Lower leg skin (tissue), 4 donors: ENCODE measurements around the gene GRB10. TPM values are rescaled to one million over a fixed set of nuclear protein-coding genes. Genes with fewer than 3 reads are reported as not detected.

Source experiments
- DNase-seq, 2 donors: peaks; one replicate each; pipeline ENCODE4 v3.0.0-alpha.2; 2019; ENCODE audit warnings: low spot score in 2 of 2
- H3K4me3 ChIP-seq: fragments of 200-600 bp; sonication (generic); 2 replicates; pipeline ENCODE4 v1.5.1; 2017; ENCODE audit warnings: mild to moderate bottlenecking, low read depth; ENCODE audit not compliant: poor library complexity, severe bottlenecking
- POLR2A ChIP-seq, 2 donors: fragments of 450-650 bp; IDR thresholded peaks; one replicate each; pipeline ENCODE4 v1.6.1; 2016 to 2017; ENCODE audit warnings: antibody characterized with exemption in 2 of 2, mild to moderate bottlenecking in 1 of 2, moderate library complexity in 1 of 2
- WGBS, 2 donors: methylation state at CpG; one replicate each; pipeline ENCODE4 v1.1.5; 2018; 5-methylcytosine and 5-hydroxymethylcytosine counted together
- intact Hi-C: fragments of 100-400 bp; cut with DNase I; formaldehyde crosslinking; loops from one replicate; pipeline ENCODE4 v1.15.0; 2023; ENCODE audit warnings: low total_unique reads
- total RNA-seq, 4 donors: library from RNA; depleted of rRNA; stranded (reverse); fragments of >200 nt; gene quantifications; one replicate each; pipeline ENCODE4 v1.1.0, GENCODE V29; 2016
- TF ChIP-seq, protein P1 (sequence below), 3 donors: fragments of 450-650 bp; IDR thresholded peaks; one replicate each; pipeline ENCODE4 v1.5.1; 2016; ENCODE audit warnings: antibody characterized with exemption in 3 of 3, mild to moderate bottlenecking in 3 of 3, moderate library complexity in 2 of 3

Gene GRB10
- total RNA-seq, 4 donors from 2014 or later, result 6.6 to 25.7 (median 15.2) TPM

DNA sequence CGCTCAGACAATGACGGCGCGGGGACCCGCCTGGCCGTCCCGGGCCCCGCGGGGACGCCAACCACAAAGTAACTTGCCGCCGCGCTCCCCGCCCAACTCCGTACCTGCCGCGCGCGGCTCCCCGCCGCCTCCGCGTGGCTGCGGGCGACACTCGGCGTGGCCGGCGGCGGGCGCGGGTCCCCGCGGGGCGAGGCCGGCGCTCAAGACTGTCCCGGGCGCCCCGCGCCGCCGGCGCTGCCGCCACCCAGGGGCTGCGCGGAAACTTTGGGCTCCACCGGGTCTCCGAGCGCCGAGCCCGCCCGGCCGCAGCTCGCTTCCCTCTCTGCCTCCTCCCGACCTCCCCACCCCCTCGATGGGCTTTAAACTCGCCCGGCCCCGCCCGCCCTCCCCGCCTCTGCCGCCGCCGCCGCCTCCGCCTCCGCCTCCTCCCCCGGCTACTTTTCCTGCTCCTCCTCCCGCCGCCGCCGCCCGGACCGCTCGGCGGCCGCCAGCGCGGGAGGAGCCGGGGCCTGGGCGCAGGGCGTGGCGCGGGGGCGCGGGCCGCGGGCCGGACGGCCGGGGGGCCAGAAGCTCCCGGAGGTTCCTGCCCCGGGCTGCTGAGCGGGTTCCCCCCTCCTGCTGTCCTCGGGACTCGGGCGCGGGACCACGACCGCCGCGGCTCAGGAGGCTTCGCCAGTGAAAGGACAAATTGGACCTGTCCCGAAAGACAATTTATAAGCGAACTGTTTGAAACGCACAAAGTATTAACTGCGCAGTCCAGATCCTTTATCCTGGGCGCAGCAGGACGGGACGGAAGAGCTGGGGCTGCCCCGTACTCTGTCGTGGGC lies 10.6 kb upstream of the GRB10 start:
- DNase-seq, result peak in 1 of 2 donors; percentile 90
- no peak overlapping the region for H3K4me3 ChIP-seq
- TF ChIP-seq, protein P1, sequence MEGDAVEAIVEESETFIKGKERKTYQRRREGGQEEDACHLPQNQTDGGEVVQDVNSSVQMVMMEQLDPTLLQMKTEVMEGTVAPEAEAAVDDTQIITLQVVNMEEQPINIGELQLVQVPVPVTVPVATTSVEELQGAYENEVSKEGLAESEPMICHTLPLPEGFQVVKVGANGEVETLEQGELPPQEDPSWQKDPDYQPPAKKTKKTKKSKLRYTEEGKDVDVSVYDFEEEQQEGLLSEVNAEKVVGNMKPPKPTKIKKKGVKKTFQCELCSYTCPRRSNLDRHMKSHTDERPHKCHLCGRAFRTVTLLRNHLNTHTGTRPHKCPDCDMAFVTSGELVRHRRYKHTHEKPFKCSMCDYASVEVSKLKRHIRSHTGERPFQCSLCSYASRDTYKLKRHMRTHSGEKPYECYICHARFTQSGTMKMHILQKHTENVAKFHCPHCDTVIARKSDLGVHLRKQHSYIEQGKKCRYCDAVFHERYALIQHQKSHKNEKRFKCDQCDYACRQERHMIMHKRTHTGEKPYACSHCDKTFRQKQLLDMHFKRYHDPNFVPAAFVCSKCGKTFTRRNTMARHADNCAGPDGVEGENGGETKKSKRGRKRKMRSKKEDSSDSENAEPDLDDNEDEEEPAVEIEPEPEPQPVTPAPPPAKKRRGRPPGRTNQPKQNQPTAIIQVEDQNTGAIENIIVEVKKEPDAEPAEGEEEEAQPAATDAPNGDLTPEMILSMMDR (IDR thresholded peaks at IDR 0.05), result no peak
- 0 to 1% methylated on average over 34 to 65 of the region's 113 CpGs for WGBS, 2 donors
- intact Hi-C loops, result no loop called here

- WGBS, 2 donors, result 1 to 7% methylated on average over 16 to 45 of the region's 91 CpGs
- H3K4me3 ChIP-seq, result peak overlapping the region; percentile 55
- TF ChIP-seq POLR2A (IDR thresholded peaks at IDR 0.05), result no peak
- TF ChIP-seq, protein P1 (IDR thresholded peaks at IDR 0.05), result no peak
- no peak for DNase-seq
- intact Hi-C loops, result no loop called here
Measured at GRCh38 chr7:50792342-50793119, 9.8 kb upstream of the GRB10 start.

GRCh38 chr7:50791938-50792341 lies 9.2 kb upstream of the GRB10 start:
- no peak for TF ChIP-seq POLR2A (IDR thresholded peaks at IDR 0.05)
- TF ChIP-seq, protein P1 (IDR thresholded peaks at IDR 0.05), result no peak
- H3K4me3 ChIP-seq, result peak overlapping the region; percentile 55
- intact Hi-C loops, result no loop called here
- no peak for DNase-seq
- 17 to 27% methylated on average over 10 of the region's 10 CpGs for WGBS, 2 donors

DNA sequence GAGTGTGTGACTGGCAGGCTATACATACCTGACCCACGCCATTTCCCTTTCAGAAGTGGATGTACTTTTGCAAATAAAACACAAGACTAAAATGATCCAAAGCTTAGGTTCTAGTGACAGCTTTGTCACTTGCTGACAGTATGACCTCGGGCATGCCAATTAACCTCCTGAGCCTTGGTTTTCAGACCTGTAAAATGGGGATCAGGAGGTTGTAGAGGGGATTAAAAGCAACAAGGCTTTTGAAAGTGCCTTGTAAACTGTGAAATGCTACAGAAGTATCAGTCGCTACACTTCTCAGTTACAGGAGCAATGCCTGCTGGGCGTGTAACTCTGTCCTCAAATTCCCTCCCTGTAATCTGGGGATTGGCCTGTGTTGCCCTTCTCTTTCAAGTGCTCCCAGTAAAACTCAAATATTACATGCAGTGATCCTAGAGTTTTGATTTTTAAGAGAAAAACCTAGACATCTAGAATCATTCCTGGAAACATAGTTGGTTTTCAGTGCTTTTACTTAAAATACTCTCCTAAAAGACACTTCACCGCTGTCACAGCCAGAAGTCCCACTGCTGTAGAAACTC lies 8.8 kb upstream of the GRB10 start:
- 67 to 73% methylated on average over 5 of the region's 5 CpGs for WGBS, 2 donors
- no peak for DNase-seq
- no peak overlapping the region for H3K4me3 ChIP-seq
- intact Hi-C loops, result no loop called here
- no peak for TF ChIP-seq POLR2A (IDR thresholded peaks at IDR 0.05)

- TF ChIP-seq, protein P1 (IDR thresholded peaks at IDR 0.05), result no peak
- DNase-seq, result no peak
- 74 to 82% methylated on average over 9 of the region's 9 CpGs for WGBS, 2 donors
- intact Hi-C loops, result no loop called here
- no peak overlapping the region for H3K4me3 ChIP-seq
Measured at GRCh38 chr7:50790381-50790780, 7.7 kb upstream of the GRB10 start.

GRCh38 chr7:50788382-50788781 lies 5.7 kb upstream of the GRB10 start:
- 90 to 96% methylated on average over 5 of the region's 5 CpGs for WGBS, 2 donors
- no peak for DNase-seq
- TF ChIP-seq, protein P1 (IDR thresholded peaks at IDR 0.05), result no peak
- TF ChIP-seq POLR2A (IDR thresholded peaks at IDR 0.05), result no peak
- intact Hi-C loops, result no loop called here
- no peak overlapping the region for H3K4me3 ChIP-seq
